HEK293T (cell line): ENCODE results near the gene CHMP1A.

Experiments
- BHLHE40 ChIP-seq: fragments of 450-650 bp; IDR thresholded peaks from 2 replicates; pipeline ENCODE4 v1.6.1; 2016; ENCODE audit warnings: mild to moderate bottlenecking, moderate library complexity, borderline replicate concordance
- ELF4 ChIP-seq: fragments of 450-650 bp; IDR thresholded peaks from 2 replicates; pipeline ENCODE4 v1.6.1; 2017; ENCODE audit warnings: antibody characterized with exemption
- FOXM1 ChIP-seq: fragments of 450-650 bp; IDR thresholded peaks from 2 replicates; pipeline ENCODE4 v1.6.1; 2017; ENCODE audit warnings: mild to moderate bottlenecking, borderline replicate concordance
- HDGF ChIP-seq: fragments of 450-650 bp; IDR thresholded peaks from 2 replicates; pipeline ENCODE4 v1.6.1; 2017; ENCODE audit warnings: antibody characterized with exemption, borderline replicate concordance
- NFRKB ChIP-seq: fragments of 450-650 bp; IDR thresholded peaks from 2 replicates; pipeline ENCODE4 v1.6.1; 2016; ENCODE audit warnings: mild to moderate bottlenecking, moderate library complexity
- SP1 ChIP-seq: fragments of 450-650 bp; IDR thresholded peaks from 2 replicates; pipeline ENCODE4 v1.6.1; 2017
- SUZ12 ChIP-seq: fragments of 450-650 bp; IDR thresholded peaks from 2 replicates; pipeline ENCODE4 v1.6.1; 2016; ENCODE audit warnings: mild to moderate bottlenecking
- TARDBP ChIP-seq: fragments of 450-650 bp; IDR thresholded peaks from 2 replicates; pipeline ENCODE4 v1.6.1; 2016
- ZNF384 ChIP-seq: fragments of 450-650 bp; IDR thresholded peaks from 2 replicates; pipeline ENCODE4 v1.6.1; 2016

- no peak for TF ChIP-seq BHLHE40
- no peak for TF ChIP-seq ZNF384
- TF ChIP-seq HDGF = no peak
- TF ChIP-seq FOXM1 = no peak
- TF ChIP-seq ELF4 = no peak
- TF ChIP-seq SP1 = no peak
- TF ChIP-seq SUZ12 = no peak
- TF ChIP-seq NFRKB = no peak
- no peak for TF ChIP-seq TARDBP
Measured at GRCh38 chr16:89693931-89694783, 36.6 kb upstream of the CHMP1A start.
